WTC11 (cell line): Measurements from ENCODE around the gene PCSK2. TPM values are rescaled to one million over a fixed set of nuclear protein-coding genes. Genes with fewer than 3 reads are reported as not detected.

Experiments
- ATAC-seq: fragments of 200-7000 bp; cut with Tn5 transposase; 2 replicates; pipeline ENCODE4 v1.10.0; 2021; ENCODE audit warnings: mild to moderate bottlenecking, moderate library complexity
- CTCF ChIA-PET: fragments of 300-600 bp; sonication (Branson Sonifier 250); formaldehyde crosslinking; loops from one replicate; lab custom pipeline; 2021; ENCODE audit warnings: antibody characterized with exemption; lab: Charles Lee
- POLR2A ChIA-PET: fragments of 350-600 bp; sonication (Branson Sonifier 250); formaldehyde crosslinking; loops from one replicate; lab custom pipeline; 2021; ENCODE audit warnings: antibody characterized with exemption; lab: Charles Lee
- DNase-seq: peaks from one replicate; pipeline ENCODE4 v3.0.0; 2021; ENCODE audit warnings: low spot score
- H3K27ac Mint-ChIP-seq: 2 replicates; pipeline ENCODE4 v1.8.0; 2021; ENCODE audit warnings: mixed read lengths
- H3K27me3 Mint-ChIP-seq: 2 replicates; pipeline ENCODE4 v1.8.0; 2021; ENCODE audit warnings: low read depth, mild to moderate bottlenecking, moderate library complexity, mixed read lengths
- H3K36me3 Mint-ChIP-seq: 2 replicates; pipeline ENCODE4 v1.8.0; 2021; ENCODE audit warnings: mixed read lengths
- H3K4me1 Mint-ChIP-seq: 2 replicates; pipeline ENCODE4 v1.8.0; 2022; ENCODE audit warnings: mixed read lengths
- H3K4me3 Mint-ChIP-seq: 2 replicates; pipeline ENCODE4 v1.8.0; 2021; ENCODE audit warnings: mild to moderate bottlenecking, moderate library complexity, mixed read lengths
- H3K9me3 Mint-ChIP-seq: 2 replicates; pipeline ENCODE4 v1.8.0; 2021; ENCODE audit warnings: mixed read lengths
- CBFB ChIP-seq: sonication (generic); formaldehyde crosslinking; IDR thresholded peaks from 2 replicates; pipeline ENCODE4 v1.8.1; 2022; ENCODE audit warnings: mild to moderate bottlenecking, low read depth, missing genetic modification reagents
- E2F4 ChIP-seq: sonication (generic); formaldehyde crosslinking; IDR thresholded peaks from 2 replicates; pipeline ENCODE4 v1.8.1; 2022; ENCODE audit warnings: low read depth, mild to moderate bottlenecking, moderate library complexity, missing genetic modification reagents, borderline replicate concordance
- ESRRA ChIP-seq: sonication (generic); formaldehyde crosslinking; IDR thresholded peaks from 2 replicates; pipeline ENCODE4 v1.8.1; 2022; ENCODE audit warnings: mild to moderate bottlenecking, missing genetic modification reagents, borderline replicate concordance
- FOXP1 ChIP-seq: sonication (generic); formaldehyde crosslinking; IDR thresholded peaks from 2 replicates; pipeline ENCODE4 v1.8.0; 2022; ENCODE audit warnings: missing genetic modification reagents, mild to moderate bottlenecking, moderate library complexity, borderline replicate concordance
- GABPB1 ChIP-seq: sonication (generic); formaldehyde crosslinking; IDR thresholded peaks from 2 replicates; pipeline ENCODE4 v1.8.1; 2023; ENCODE audit warnings: mild to moderate bottlenecking, missing genetic modification reagents
- JAZF1 ChIP-seq: fragments of 250-450 bp; sonication (Bioruptor Pico); IDR thresholded peaks from 2 replicates; pipeline ENCODE4 v1.9.0; 2021; ENCODE audit warnings: moderate library complexity, mild to moderate bottlenecking, inconsistent platforms
- NFATC4 ChIP-seq: fragments of 250-450 bp; sonication (Bioruptor Pico); IDR thresholded peaks from 2 replicates; pipeline ENCODE4 v1.9.0; 2021; ENCODE audit warnings: mild to moderate bottlenecking
- NR1H2 ChIP-seq: sonication (generic); formaldehyde crosslinking; IDR thresholded peaks from 2 replicates; pipeline ENCODE4 v1.9.0; 2021; ENCODE audit warnings: mild to moderate bottlenecking, moderate library complexity, missing genetic modification reagents
- NR3C1 ChIP-seq: sonication (generic); formaldehyde crosslinking; conservative IDR thresholded peaks from 2 replicates; pipeline ENCODE4 v1.8.1; 2023; ENCODE audit warnings: low read depth, mild to moderate bottlenecking, missing genetic modification reagents
- OVOL2 ChIP-seq: fragments of 250-450 bp; sonication (Bioruptor Pico); IDR thresholded peaks from 2 replicates; pipeline ENCODE4 v1.9.0; 2021; ENCODE audit warnings: mild to moderate bottlenecking, borderline replicate concordance
- SOX15 ChIP-seq: fragments of 250-450 bp; sonication (Bioruptor Pico); IDR thresholded peaks from 2 replicates; pipeline ENCODE4 v1.9.0; 2021; ENCODE audit warnings: mild to moderate bottlenecking
- SP1 ChIP-seq: sonication (generic); formaldehyde crosslinking; conservative IDR thresholded peaks from 2 replicates; pipeline ENCODE4 v1.8.1; 2022; ENCODE audit warnings: missing genetic modification reagents
- TCF7 ChIP-seq: sonication (generic); formaldehyde crosslinking; IDR thresholded peaks from 2 replicates; pipeline ENCODE4 v1.8.0; 2022; ENCODE audit warnings: mild to moderate bottlenecking, low read depth, missing genetic modification reagents, moderate library complexity
- TEAD1 ChIP-seq: sonication (generic); formaldehyde crosslinking; IDR thresholded peaks from 2 replicates; pipeline ENCODE4 v1.8.0; 2022; ENCODE audit warnings: mild to moderate bottlenecking, missing genetic modification reagents
- ZBTB21 ChIP-seq: sonication (generic); formaldehyde crosslinking; IDR thresholded peaks from 2 replicates; pipeline ENCODE4 v1.8.1; 2023; ENCODE audit warnings: mild to moderate bottlenecking, missing genetic modification reagents, borderline replicate concordance
- ZMAT4 ChIP-seq: fragments of 250-450 bp; sonication (Bioruptor Pico); IDR thresholded peaks from 2 replicates; pipeline ENCODE4 v1.9.0; 2021; ENCODE audit warnings: mild to moderate bottlenecking
- ZNF121 ChIP-seq: sonication (generic); formaldehyde crosslinking; IDR thresholded peaks from 2 replicates; pipeline ENCODE4 v1.8.0; 2023; ENCODE audit warnings: missing genetic modification reagents
- ZNF138 ChIP-seq: sonication (generic); formaldehyde crosslinking; conservative IDR thresholded peaks from 2 replicates; pipeline ENCODE4 v1.8.1; 2022; ENCODE audit warnings: mild to moderate bottlenecking, moderate library complexity, missing genetic modification reagents
- ZNF263 ChIP-seq: sonication (generic); formaldehyde crosslinking; IDR thresholded peaks from 2 replicates; pipeline ENCODE4 v1.8.1; 2022; ENCODE audit warnings: low read depth, mild to moderate bottlenecking, moderate library complexity, missing genetic modification reagents
- ZNF281 ChIP-seq: sonication (generic); formaldehyde crosslinking; IDR thresholded peaks from 2 replicates; pipeline ENCODE4 v1.8.0; 2023; ENCODE audit warnings: mild to moderate bottlenecking, missing genetic modification reagents
- ZNF416 ChIP-seq: fragments of 250-450 bp; sonication (Bioruptor Pico); IDR thresholded peaks from 2 replicates; pipeline ENCODE4 v1.9.0; 2021; ENCODE audit warnings: mild to moderate bottlenecking, inconsistent platforms
- ZNF671 ChIP-seq: fragments of 250-450 bp; sonication (Bioruptor Pico); IDR thresholded peaks from 2 replicates; pipeline ENCODE4 v1.8.0; 2021; ENCODE audit warnings: mild to moderate bottlenecking
- total RNA-seq: library from RNA; stranded (reverse); gene quantifications from 3 replicates; pipeline ENCODE4 v1.2.3, GENCODE V29; 2021
- TF ChIP-seq, protein P1 (sequence below): sonication (generic); formaldehyde crosslinking; IDR thresholded peaks from 2 replicates; pipeline ENCODE4 v1.8.0; 2023; ENCODE audit warnings: missing genetic modification reagents
- TF ChIP-seq, protein P2 (sequence below): sonication (generic); formaldehyde crosslinking; IDR thresholded peaks from 2 replicates; pipeline ENCODE4 v1.8.1; 2022; ENCODE audit warnings: missing genetic modification reagents, borderline replicate concordance
- TF ChIP-seq, protein P3 (sequence below): fragments of 250-450 bp; sonication (Bioruptor Pico); IDR thresholded peaks from 2 replicates; pipeline ENCODE4 v1.9.0; 2021; ENCODE audit warnings: moderate library complexity, mild to moderate bottlenecking, inconsistent platforms, borderline replicate concordance
- TF ChIP-seq, protein P4 (sequence below): fragments of 250-450 bp; sonication (Bioruptor Pico); IDR thresholded peaks from 2 replicates; pipeline ENCODE4 v1.8.0; 2021; ENCODE audit warnings: mild to moderate bottlenecking

The PCSK2 gene
- total RNA-seq, 1 experiment from 2014 or later: 0.74 TPM

GRCh38 chr20:17376031-17376430, 149.2 kb downstream of the PCSK2 start:
- no peaks in the 10 kb centered on the region for H3K36me3 Mint-ChIP-seq
- DNase-seq: no peak
- TF ChIP-seq ZNF671 (CRISPR knock-in tag) (no peak), TCF7 (CRISPR knock-in tag) (no peak), NR3C1 (CRISPR knock-in tag) (no peak), FOXP1 (CRISPR knock-in tag) (no peak), ZNF121 (no peak), TEAD1 (no peak), ZBTB21 (CRISPR knock-in tag) (no peak), ZNF138 (CRISPR knock-in tag) (no peak), NR1H2 (CRISPR knock-in tag) (no peak), ZNF263 (CRISPR knock-in tag) (no peak), OVOL2 (no peak), ESRRA (no peak), SOX15 (CRISPR knock-in tag) (no peak), E2F4 (no peak), SP1 (no peak), JAZF1 (CRISPR knock-in tag) (no peak), CBFB (no peak)
- TF ChIP-seq, protein P1, sequence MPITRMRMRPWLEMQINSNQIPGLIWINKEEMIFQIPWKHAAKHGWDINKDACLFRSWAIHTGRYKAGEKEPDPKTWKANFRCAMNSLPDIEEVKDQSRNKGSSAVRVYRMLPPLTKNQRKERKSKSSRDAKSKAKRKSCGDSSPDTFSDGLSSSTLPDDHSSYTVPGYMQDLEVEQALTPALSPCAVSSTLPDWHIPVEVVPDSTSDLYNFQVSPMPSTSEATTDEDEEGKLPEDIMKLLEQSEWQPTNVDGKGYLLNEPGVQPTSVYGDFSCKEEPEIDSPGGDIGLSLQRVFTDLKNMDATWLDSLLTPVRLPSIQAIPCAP (CRISPR knock-in tag): no peak
- TF ChIP-seq, protein P2, sequence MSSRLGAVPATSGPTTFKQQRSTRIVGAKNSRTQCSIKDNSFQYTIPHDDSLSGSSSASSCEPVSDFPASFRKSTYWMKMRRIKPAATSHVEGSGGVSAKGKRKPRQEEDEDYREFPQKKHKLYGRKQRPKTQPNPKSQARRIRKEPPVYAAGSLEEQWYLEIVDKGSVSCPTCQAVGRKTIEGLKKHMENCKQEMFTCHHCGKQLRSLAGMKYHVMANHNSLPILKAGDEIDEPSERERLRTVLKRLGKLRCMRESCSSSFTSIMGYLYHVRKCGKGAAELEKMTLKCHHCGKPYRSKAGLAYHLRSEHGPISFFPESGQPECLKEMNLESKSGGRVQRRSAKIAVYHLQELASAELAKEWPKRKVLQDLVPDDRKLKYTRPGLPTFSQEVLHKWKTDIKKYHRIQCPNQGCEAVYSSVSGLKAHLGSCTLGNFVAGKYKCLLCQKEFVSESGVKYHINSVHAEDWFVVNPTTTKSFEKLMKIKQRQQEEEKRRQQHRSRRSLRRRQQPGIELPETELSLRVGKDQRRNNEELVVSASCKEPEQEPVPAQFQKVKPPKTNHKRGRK: no peak
- TF ChIP-seq, protein P3, sequence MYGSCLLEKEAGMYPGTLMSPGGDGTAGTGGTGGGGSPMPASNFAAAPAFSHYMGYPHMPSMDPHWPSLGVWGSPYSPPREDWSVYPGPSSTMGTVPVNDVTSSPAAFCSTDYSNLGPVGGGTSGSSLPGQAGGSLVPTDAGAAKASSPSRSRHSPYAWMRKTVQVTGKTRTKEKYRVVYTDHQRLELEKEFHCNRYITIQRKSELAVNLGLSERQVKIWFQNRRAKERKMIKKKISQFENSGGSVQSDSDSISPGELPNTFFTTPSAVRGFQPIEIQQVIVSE (CRISPR knock-in tag): no peak
- H3K27me3 Mint-ChIP-seq: no peaks in the 10 kb centered on the region
- no peak for ATAC-seq
- H3K27ac Mint-ChIP-seq: no peak overlapping the region
- H3K4me3 Mint-ChIP-seq: no peak overlapping the region
- POLR2A ChIA-PET: no interaction called here
- H3K4me1 Mint-ChIP-seq: peaks cover 10% of the 10 kb centered on the region
- H3K9me3 Mint-ChIP-seq: 0 out of 2 replicates have a peak, but pooled peaks cover 6% of the 10 kb centered on the region
- CTCF ChIA-PET: interaction anchor here (0.8 kb wide), 1 partner anchor 555 kb away, joined by 3 read pairs; no protein-coding TSS in a partner anchor

GRCh38 chr20:17377231-17377630, 150.4 kb downstream of the PCSK2 start:
- POLR2A ChIA-PET: no interaction called here
- no peak overlapping the region for H3K4me3 Mint-ChIP-seq
- no peaks in the 10 kb centered on the region for H3K27me3 Mint-ChIP-seq
- H3K4me1 Mint-ChIP-seq: peaks cover 10% of the 10 kb centered on the region
- H3K27ac Mint-ChIP-seq: peak overlapping the region; percentile 41
- H3K36me3 Mint-ChIP-seq: no peaks in the 10 kb centered on the region
- CTCF ChIA-PET: interaction anchor here (1.5 kb wide), 1 partner anchor 556 kb away, joined by 5 read pairs; no protein-coding TSS in a partner anchor
- DNase-seq: no peak
- no peak for ATAC-seq
- 0 out of 2 replicates have a peak, but pooled peaks cover 6% of the 10 kb centered on the region for H3K9me3 Mint-ChIP-seq
- TF ChIP-seq NFATC4 (CRISPR knock-in tag) (no peak), ZNF281 (CRISPR knock-in tag) (no peak), ZNF263 (CRISPR knock-in tag) (no peak), ZMAT4 (CRISPR knock-in tag) (no peak), NR1H2 (CRISPR knock-in tag) (no peak), ZNF416 (CRISPR knock-in tag) (no peak), GABPB1 (CRISPR knock-in tag) (no peak), NR3C1 (CRISPR knock-in tag) (no peak)
- TF ChIP-seq, protein P4, sequence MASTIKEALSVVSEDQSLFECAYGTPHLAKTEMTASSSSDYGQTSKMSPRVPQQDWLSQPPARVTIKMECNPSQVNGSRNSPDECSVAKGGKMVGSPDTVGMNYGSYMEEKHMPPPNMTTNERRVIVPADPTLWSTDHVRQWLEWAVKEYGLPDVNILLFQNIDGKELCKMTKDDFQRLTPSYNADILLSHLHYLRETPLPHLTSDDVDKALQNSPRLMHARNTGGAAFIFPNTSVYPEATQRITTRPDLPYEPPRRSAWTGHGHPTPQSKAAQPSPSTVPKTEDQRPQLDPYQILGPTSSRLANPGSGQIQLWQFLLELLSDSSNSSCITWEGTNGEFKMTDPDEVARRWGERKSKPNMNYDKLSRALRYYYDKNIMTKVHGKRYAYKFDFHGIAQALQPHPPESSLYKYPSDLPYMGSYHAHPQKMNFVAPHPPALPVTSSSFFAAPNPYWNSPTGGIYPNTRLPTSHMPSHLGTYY (CRISPR knock-in tag): no peak
